ENCODE results near the gene PCDHA8.
"Not testable (repeated sequence)": the region's sequence is repeated elsewhere in the genome, so short reads cannot be mapped to it uniquely, and the experiment has no call there.

The PCDHA8 gene

GRCh38 chr5:140840978-140841962 is at the start of gene PCDHA8:
Gene PCDHA8, plus strand, starts transcription at chr5:140841187. Its CDS starts 135 bp downstream, at chr5:140841322.
- DNase-seq (ENCODE audit: low read depth in 2 of 2) = no peak

GRCh38 chr5:140794595-140795258 is 46.3 kb upstream of the PCDHA8 start, which contains the start of gene PCDHA2:
Gene PCDHA2, plus strand, starts transcription at chr5:140794852.
- no peak for DNase-seq (ENCODE audit: low read depth in 2 of 2)

- no peak for DNase-seq (ENCODE audit: low read depth in 2 of 2)
Measured at GRCh38 chr5:140795259-140795641, 45.7 kb upstream of the PCDHA8 start.

GRCh38 chr5:140796072-140796717 is 44.8 kb upstream of the PCDHA8 start:
- not testable (repeated sequence) for DNase-seq (ENCODE audit: low read depth in 2 of 2)

- no peak for DNase-seq (ENCODE audit: low read depth in 2 of 2)
Measured at GRCh38 chr5:140796718-140797095, 44.3 kb upstream of the PCDHA8 start.

GRCh38 chr5:140800816-140801493 is 40.0 kb upstream of the PCDHA8 start, which contains the start of gene PCDHA3:
Gene PCDHA3, plus strand, starts transcription at chr5:140801057.
- no peak for DNase-seq (ENCODE audit: low read depth in 2 of 2)

GRCh38 chr5:140801494-140801841 is 39.5 kb upstream of the PCDHA8 start:
- DNase-seq (ENCODE audit: low read depth in 2 of 2) = no peak

- not testable (repeated sequence) for DNase-seq (ENCODE audit: low read depth in 2 of 2)
Measured at GRCh38 chr5:140802381-140802780, 38.6 kb upstream of the PCDHA8 start.

- DNase-seq (ENCODE audit: low read depth in 2 of 2) = no peak
Measured at GRCh38 chr5:140802781-140803271, 38.2 kb upstream of the PCDHA8 start.

- no peak for DNase-seq (ENCODE audit: low read depth in 2 of 2)
Measured at GRCh38 chr5:140806834-140807775, 33.9 kb upstream of the PCDHA8 start, which contains the start of gene PCDHA4. Gene PCDHA4, plus strand, starts transcription at chr5:140807068.

- DNase-seq (ENCODE audit: low read depth in 2 of 2) = not testable (repeated sequence)
Measured at GRCh38 chr5:140808241-140808888, 32.6 kb upstream of the PCDHA8 start.

GRCh38 chr5:140808889-140809291 is 32.1 kb upstream of the PCDHA8 start:
- no peak for DNase-seq (ENCODE audit: low read depth in 2 of 2)

GRCh38 chr5:140821375-140822280 is 19.4 kb upstream of the PCDHA8 start, which contains the start of gene PCDHA5:
Gene PCDHA5, plus strand, starts transcription at chr5:140821613.
- no peak for DNase-seq (ENCODE audit: low read depth in 2 of 2)

- DNase-seq (ENCODE audit: low read depth in 2 of 2) = no peak
Measured at GRCh38 chr5:140822281-140822629, 18.7 kb upstream of the PCDHA8 start.

GRCh38 chr5:140822969-140823368 is 18.0 kb upstream of the PCDHA8 start:
- DNase-seq (ENCODE audit: low read depth in 2 of 2) = not testable (repeated sequence)

GRCh38 chr5:140823475-140823874 is 17.5 kb upstream of the PCDHA8 start:
- no peak for DNase-seq (ENCODE audit: low read depth in 2 of 2)

GRCh38 chr5:140827704-140828361 is 13.2 kb upstream of the PCDHA8 start, which contains the start of gene PCDHA6:
Gene PCDHA6, plus strand, starts transcription at chr5:140827960. Its CDS starts 132 bp downstream, at chr5:140828092.
- no peak for DNase-seq (ENCODE audit: low read depth in 2 of 2)

- no peak for DNase-seq (ENCODE audit: low read depth in 2 of 2)
Measured at GRCh38 chr5:140828362-140828737, 12.6 kb upstream of the PCDHA8 start.

Data from activated CD8-positive, alpha-beta memory T cell treated with anti-CD3 and anti-CD28 coated beads for 4 hours (primary cell).